ENCODE results near the gene CACNA1C.

GRCh38 chr12:2115101-2115845, 62.5 kb downstream of the CACNA1C start:
- no peak for TF ChIP-seq GATA2 (IDR thresholded peaks at IDR 0.05; ENCODE audit: low read depth, low read length)
- TF ChIP-seq GATA3 (IDR thresholded peaks at IDR 0.05; ENCODE audit: low read depth, low read length) = no peak
